Tibial nerve (tissue), 4 donors: ENCODE data around the gene TTLL6. TPM values are rescaled to one million over a fixed set of nuclear protein-coding genes. Genes with fewer than 3 reads are reported as not detected.

Experiments
- DNase-seq, 2 donors: peaks; one replicate each; pipeline ENCODE4 v3.0.0-alpha.2; 2019; ENCODE audit warnings: low spot score in 2 of 2
- H3K27ac ChIP-seq, 4 donors: fragments of 200-600 bp; sonication (generic) in 3 of 4; one replicate each; pipeline ENCODE4 v1.5.1; 2017 to 2019; ENCODE audit warnings: mild to moderate bottlenecking in 1 of 4
- H3K27me3 ChIP-seq, 2 donors: fragments of 200-600 bp; sonication (generic) in 1 of 2; one replicate each; pipeline versions ENCODE4 v1.5.1 to v1.6.0; 2017 to 2019
- H3K36me3 ChIP-seq, 3 donors: fragments of 200-600 bp; sonication (generic); one replicate each; pipeline ENCODE4 v1.5.1; 2018 to 2019
- H3K4me1 ChIP-seq, 4 donors: fragments of 200-600 bp; sonication (generic) in 3 of 4; one replicate each; pipeline ENCODE4 v1.5.1; 2017 to 2019
- H3K4me3 ChIP-seq, 4 donors: fragments of 200-600 bp; sonication (generic) in 3 of 4; one replicate each; pipeline ENCODE4 v1.5.1; 2017 to 2019; ENCODE audit warnings: mild to moderate bottlenecking in 1 of 4, moderate library complexity in 1 of 4
- H3K9me3 ChIP-seq, 4 donors: fragments of 200-600 bp; sonication (generic) in 3 of 4; one replicate each; pipeline ENCODE4 v1.5.1; 2017 to 2019
- CTCF ChIP-seq, 5 experiments: fragments of 200-600 bp in 3 of 5; fragments of 450-650 bp in 2 of 5; sonication (generic) in 3 of 5; IDR thresholded peaks; one replicate each; pipeline ENCODE4 v1.5.1; 2016 to 2019; ENCODE audit warnings: antibody characterized with exemption in 5 of 5, mild to moderate bottlenecking in 3 of 5, moderate library complexity in 2 of 5
- EP300 ChIP-seq, 2 donors: sonication (generic); formaldehyde crosslinking; IDR thresholded peaks; one replicate each; pipeline ENCODE4 v1.6.1; 2017; ENCODE audit warnings: antibody characterized with exemption in 2 of 2, mild to moderate bottlenecking in 1 of 2
- POLR2A ChIP-seq, 2 donors: fragments of 450-650 bp; IDR thresholded peaks; one replicate each; pipeline ENCODE4 v1.6.1; 2017; ENCODE audit warnings: antibody characterized with exemption in 2 of 2, mild to moderate bottlenecking in 2 of 2, moderate library complexity in 2 of 2
- WGBS, 2 donors: methylation state at CpG; one replicate each; pipeline ENCODE4 v1.1.5; 2018; 5-methylcytosine and 5-hydroxymethylcytosine counted together
- total RNA-seq, 4 donors: library from RNA; depleted of rRNA; stranded (reverse); fragments of >200 nt; gene quantifications; one replicate each; pipeline ENCODE4 v1.1.0, GENCODE V29; 2016

Gene TTLL6
- total RNA-seq, 4 donors from 2014 or later, result 0.21 to 4.8 (median 0.99) TPM

GRCh38 chr17:48722201-48722907 is 94.7 kb downstream of the TTLL6 start, which contains the start of gene PRAC1:
Gene PRAC1 (minus strand): TSS chr17:48722518. CDS start chr17:48722392, 126 bp downstream.
- 11% methylated on average over 19 to 21 of the region's 21 CpGs for WGBS, 2 donors
- DNase-seq, result no peak
- no peak within 1 kb of the TSS for H3K27ac ChIP-seq

GRCh38 chr17:48721009-48721402 is 96.0 kb downstream of the TTLL6 start:
- WGBS, 2 donors, result 69 to 82% methylated on average over 1 of the region's 1 CpG
- peaks cover 0 to 50% (median 10%) of the 10 kb centered on the region in 4 donors for H3K4me1 ChIP-seq
- no peak for DNase-seq
- TF ChIP-seq POLR2A (IDR thresholded peaks at IDR 0.05), result no peak
- no peak for TF ChIP-seq EP300 (IDR thresholded peaks at IDR 0.05)
- TF ChIP-seq CTCF (IDR thresholded peaks at IDR 0.05), result no peak
- no peaks in the 10 kb centered on the region for H3K9me3 ChIP-seq
- H3K36me3 ChIP-seq, result no peaks in the 10 kb centered on the region
- H3K4me3 ChIP-seq, result no peak overlapping the region
- no peak overlapping the region for H3K27ac ChIP-seq
- peaks cover 3 to 100% of the 10 kb centered on the region in 2 donors for H3K27me3 ChIP-seq

More at GRCh38 chr17:48722201-48722907, 94.7 kb downstream of the TTLL6 start, which contains the start of gene PRAC1:
- peaks cover 0 to 50% (median 10%) of the 10 kb centered on the region in 4 donors for H3K4me1 ChIP-seq
- TF ChIP-seq POLR2A (IDR thresholded peaks at IDR 0.05) (no peak), EP300 (IDR thresholded peaks at IDR 0.05) (no peak), CTCF (IDR thresholded peaks at IDR 0.05) (no peak)
- H3K27me3 ChIP-seq, result peaks cover 3 to 100% of the 10 kb centered on the region in 2 donors
- no peaks in the 10 kb centered on the region for H3K36me3 ChIP-seq
- no peak within 1 kb of the TSS for H3K4me3 ChIP-seq
- no peaks in the 10 kb centered on the region for H3K9me3 ChIP-seq

GRCh38 chr17:48720266-48721008 is 96.6 kb downstream of the TTLL6 start:
- Histone ChIP-seq H3K4me3 (no peak overlapping the region), H3K9me3 (no peaks in the 10 kb centered on the region), H3K36me3 (no peaks in the 10 kb centered on the region), H3K27ac (no peak overlapping the region), H3K4me1 (peaks cover 0 to 48% (median 10%) of the 10 kb centered on the region in 4 donors), H3K27me3 (peaks cover 3 to 100% of the 10 kb centered on the region in 2 donors)
- DNase-seq, result no peak
- WGBS, 2 donors, result 34 to 43% methylated on average over 11 of the region's 11 CpGs
- TF ChIP-seq CTCF (IDR thresholded peaks at IDR 0.05) (no peak), EP300 (IDR thresholded peaks at IDR 0.05) (no peak), POLR2A (IDR thresholded peaks at IDR 0.05) (no peak)

- peaks cover 3 to 100% of the 10 kb centered on the region in 2 donors for H3K27me3 ChIP-seq
- no peaks in the 10 kb centered on the region for H3K9me3 ChIP-seq
- no peak for TF ChIP-seq POLR2A (IDR thresholded peaks at IDR 0.05)
- no peak for TF ChIP-seq CTCF (IDR thresholded peaks at IDR 0.05)
- TF ChIP-seq EP300 (IDR thresholded peaks at IDR 0.05), result no peak
- no peaks in the 10 kb centered on the region for H3K36me3 ChIP-seq
- no peak overlapping the region for H3K27ac ChIP-seq
- WGBS, 2 donors, result 12% methylated on average over 37 of the region's 37 CpGs
- DNase-seq, result no peak
- no peak overlapping the region for H3K4me3 ChIP-seq
- H3K4me1 ChIP-seq, result peaks cover 0 to 41% (median 9%) of the 10 kb centered on the region in 4 donors
Observed at GRCh38 chr17:48719642-48720265, 97.3 kb downstream of the TTLL6 start.
